Cerebellar nuclear complex (tissue), 1 donor: ENCODE results near the gene USP53.
"Not testable (repeated sequence)": the region's sequence is repeated elsewhere in the genome, so short reads cannot be mapped to it uniquely, and the experiment has no call there.

Source experiments
- DNase-seq, 2 experiments: peaks; one replicate each; lab custom pipeline; 2025; lab: John Stamatoyannopoulos, UW

Gene USP53

GRCh38 chr4:119228406-119228805, 15.9 kb downstream of the USP53 start:
- no peak for DNase-seq

DNA sequence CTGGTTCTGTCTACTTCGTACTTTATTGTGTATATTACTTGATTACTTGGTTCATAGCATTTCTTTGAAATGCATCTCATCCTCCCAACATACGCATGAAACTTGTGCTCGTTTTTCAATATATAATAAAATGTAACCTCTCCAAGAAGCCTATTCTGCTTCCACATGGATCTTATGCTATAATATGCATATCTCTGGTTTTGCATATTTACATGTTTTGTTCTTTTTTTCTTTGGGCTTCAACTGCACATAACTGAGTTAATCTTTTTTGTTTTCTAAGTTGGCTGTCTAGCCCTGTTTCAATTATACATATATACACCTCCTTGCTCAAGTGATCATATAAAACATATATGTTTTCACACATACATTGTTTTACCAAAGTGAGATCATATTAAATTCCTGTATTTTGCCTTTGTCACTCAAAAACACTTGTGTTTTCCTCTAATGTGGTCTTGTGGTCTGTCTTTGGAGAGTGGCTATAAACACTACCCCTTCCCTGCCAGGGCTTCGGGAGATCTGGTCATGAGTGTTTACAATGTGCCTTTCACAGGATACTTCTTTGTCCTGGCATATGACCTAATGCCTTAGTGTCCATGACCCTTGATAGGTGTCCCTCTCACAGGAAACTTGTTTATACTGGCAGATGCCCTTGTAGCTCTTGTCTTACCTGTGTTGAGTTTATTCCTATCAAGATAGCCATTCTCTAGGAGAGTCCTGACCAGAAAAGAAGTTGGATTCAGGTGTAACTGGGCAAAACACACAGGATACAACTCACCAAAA, 17.6 kb downstream of the USP53 start:
- DNase-seq, result no peak

DNA sequence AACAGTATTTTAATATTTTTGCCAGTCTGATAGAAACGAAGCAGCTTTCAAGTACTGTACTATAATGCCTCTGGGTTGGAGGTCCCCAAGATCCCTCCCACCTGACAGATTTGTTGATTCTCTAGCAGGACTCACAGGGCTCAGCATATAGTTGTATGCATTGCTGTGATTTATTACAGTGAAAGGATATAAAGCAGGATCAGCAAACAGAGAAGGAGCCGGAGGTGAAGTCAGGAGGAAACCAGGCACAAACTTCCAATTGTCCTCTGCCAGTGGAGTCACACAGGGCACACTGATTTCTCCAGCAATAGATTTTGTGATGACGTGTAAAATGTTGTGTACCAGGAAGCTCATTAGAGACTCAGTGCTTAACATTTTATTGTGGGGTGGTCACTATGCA, 19.0 kb downstream of the USP53 start:
- no peak for DNase-seq

- no peak for DNase-seq
Observed at GRCh38 chr4:119232286-119232685, 19.8 kb downstream of the USP53 start.

DNA sequence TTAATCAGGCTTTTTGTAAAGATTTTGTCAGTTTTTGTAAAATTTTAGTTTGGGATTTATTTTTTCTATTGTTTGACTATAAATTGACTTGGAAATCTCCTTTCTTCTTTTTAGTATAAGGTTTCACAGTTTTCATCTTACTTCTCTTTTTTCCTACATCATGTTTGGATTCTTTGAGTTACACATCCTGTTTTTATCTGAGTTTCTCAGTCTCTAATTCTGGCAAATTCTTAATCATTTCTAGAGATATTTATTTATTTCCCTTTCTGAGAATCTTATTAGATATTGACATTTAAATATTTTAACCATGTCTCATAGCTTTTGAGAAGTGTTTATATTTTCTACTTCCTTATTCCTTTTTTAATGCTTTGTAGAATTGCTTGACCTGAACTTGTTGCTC, 20.7 kb downstream of the USP53 start:
- DNase-seq, result no peak

DNA sequence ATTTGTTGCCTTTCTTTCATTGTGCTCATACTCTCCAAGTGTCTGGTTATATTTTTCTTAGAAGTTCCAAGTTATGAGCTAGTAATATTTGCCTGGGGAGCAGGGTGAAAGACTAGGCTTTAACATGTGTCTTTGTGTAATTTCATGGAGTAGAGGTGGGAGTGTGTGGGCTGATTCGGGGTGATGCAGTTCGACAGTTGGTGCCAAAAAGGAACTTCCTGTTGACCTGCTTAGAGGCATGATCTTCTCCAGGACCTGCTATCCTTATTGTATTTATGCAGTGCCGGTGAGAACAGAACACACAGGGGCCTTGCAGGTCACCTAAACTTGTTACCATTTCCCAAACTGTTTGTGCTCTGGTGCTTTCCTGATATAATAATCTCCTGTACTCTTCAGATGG, 21.2 kb downstream of the USP53 start:
- no peak for DNase-seq

DNA sequence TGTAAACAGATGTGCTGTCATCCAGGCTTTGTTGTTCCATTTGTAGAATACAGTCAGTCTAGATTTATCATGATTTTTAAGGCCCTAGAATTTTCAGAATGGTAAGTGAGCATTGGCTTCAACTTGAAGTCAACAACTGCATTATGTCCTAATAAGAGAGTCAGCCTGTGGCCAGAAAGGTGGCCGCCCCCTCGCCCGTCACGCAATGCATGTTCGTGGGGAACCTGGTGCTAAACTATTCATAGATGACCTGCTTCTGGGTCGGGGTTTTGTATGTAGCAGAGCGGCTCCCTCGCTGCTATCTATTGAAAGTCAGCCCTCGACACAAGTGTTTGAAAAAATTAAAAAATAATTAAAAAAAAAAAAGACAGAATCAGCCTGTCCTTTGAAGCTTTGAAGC, 24.7 kb downstream of the USP53 start:
- no peak for DNase-seq

GRCh38 chr4:119237642-119238041, 25.1 kb downstream of the USP53 start:
- no peak for DNase-seq

GRCh38 chr4:119238068-119238722, 25.7 kb downstream of the USP53 start:
- no peak for DNase-seq

GRCh38 chr4:119240128-119240527, 27.6 kb downstream of the USP53 start:
- no peak for DNase-seq

DNA sequence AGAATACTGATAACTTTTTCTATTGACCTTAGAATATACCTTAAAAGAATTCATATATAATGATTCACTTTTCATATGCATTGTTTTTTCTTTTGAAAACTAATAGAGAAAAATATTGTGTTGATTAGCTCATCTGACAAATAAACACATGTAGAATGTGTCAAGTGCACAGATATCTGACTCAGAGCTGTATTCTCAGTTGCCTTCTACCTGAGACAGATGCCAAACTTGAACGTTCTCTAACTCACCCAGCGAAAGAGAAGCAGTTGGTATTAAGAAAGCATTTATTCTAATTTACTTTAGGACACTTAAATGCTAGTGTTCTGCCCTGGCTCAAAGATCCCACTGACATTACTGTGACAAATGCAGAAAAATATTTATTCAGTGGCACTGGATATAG, 28.1 kb downstream of the USP53 start:
- DNase-seq, result no peak

GRCh38 chr4:119242417-119242816, 29.9 kb downstream of the USP53 start:
- DNase-seq, result no peak

DNA sequence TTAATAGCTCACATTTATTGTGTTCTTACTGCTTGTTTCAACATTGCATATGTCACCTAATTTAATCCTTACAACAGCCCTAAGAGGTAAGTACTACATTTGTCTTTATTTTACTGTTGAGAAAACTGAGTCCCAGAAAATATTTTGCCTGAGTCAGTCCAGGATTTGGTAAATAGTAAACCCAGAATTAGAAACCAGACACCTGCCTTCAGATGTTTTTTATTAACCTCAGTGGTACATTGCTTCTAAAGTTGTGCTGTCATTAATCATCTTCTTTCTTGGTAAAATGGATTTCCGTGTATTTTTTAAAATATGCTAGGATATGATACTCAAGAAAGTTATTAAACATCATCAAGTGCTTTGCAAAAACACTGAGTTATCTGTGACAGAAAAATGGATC, 31.4 kb downstream of the USP53 start:
- no peak for DNase-seq

- DNase-seq, result no peak
Observed at GRCh38 chr4:119244344-119244743, 31.8 kb downstream of the USP53 start.

- DNase-seq, result no peak
Observed at GRCh38 chr4:119244832-119245231, 32.3 kb downstream of the USP53 start.

DNA sequence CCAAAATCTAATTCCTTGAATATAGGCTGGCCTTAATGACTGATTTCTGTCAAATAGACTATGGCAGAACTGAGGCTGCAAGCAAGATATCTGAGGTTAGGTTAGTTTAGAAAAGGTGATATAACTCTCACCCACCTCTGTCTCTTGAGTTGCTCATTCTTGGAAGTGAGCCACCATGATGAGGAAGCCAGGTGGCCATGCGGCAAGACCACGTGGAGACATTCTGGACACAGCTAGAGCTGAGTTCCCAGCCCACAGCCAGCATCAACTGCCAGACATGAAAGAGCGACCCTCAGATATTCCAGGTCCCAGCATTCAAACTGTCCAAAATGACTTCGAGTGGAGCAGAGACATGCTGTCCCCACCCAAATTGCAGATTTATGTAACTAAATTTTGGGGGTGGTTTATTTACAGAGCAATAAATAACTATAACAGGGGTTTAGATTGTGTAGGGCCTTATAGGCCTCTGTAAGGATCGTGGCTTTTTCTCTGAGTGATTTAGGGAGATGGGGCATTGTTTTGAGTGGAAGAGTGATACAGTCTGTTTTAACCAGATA, 33.7 kb downstream of the USP53 start:
- peak in 1 of 2 experiments; percentile 1 for DNase-seq

GRCh38 chr4:119251037-119251436, 38.5 kb downstream of the USP53 start:
- not testable (repeated sequence) for DNase-seq

GRCh38 chr4:119255223-119255622, 42.7 kb downstream of the USP53 start:
- not testable (repeated sequence) for DNase-seq

- DNase-seq, result no peak
Observed at GRCh38 chr4:119260528-119260927, 48.0 kb downstream of the USP53 start.

GRCh38 chr4:119261986-119262385, 49.5 kb downstream of the USP53 start:
- no peak for DNase-seq

DNA sequence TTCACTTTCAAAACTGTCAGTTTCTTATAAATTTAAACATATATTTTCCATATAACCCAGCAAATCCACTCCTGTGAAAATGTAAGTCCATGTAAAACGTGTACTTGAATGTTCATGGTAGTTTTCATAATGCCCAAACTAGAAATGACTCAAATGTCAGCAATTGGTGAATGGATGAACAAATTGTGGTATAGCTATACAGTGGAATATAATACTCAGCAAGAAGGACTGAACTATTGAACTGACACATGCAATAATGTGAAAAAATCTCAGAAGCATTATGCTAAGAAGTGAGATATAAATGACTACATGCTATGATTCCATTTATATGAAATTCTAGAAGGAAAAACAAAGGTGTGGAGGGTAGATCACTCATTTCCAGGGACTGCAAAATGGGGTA, 52.2 kb downstream of the USP53 start:
- no peak for DNase-seq

- no peak for DNase-seq
Observed at GRCh38 chr4:119266153-119266552, 53.6 kb downstream of the USP53 start.

DNA sequence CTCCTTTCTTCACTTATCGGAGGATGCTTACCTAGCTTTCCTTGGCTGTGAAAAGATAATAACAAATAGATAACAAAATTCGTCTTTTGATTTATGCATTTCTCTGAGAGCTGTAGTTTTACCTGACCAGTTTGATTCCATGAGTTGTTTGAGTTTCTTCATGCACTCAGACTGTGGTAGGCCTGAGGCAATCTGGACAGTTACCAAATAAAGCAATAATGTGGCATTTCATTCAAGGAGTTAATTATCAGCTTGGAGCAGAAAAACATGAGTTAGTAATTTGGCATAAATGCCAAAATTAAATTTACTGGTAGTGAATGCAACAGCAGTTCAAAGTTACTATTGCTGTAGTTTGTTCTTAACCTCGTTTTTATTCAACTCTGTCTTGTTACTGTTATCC, 56.0 kb downstream of the USP53 start:
- DNase-seq, result no peak
